Fibroblast of pulmonary artery (primary cell): ENCODE results near the gene PRIMA1.

Source experiments
- DNase-seq: peaks from one replicate; pipeline ENCODE4 v3.0.0-alpha.2; 2010; ENCODE audit warnings: low read depth
- H3K4me3 ChIP-seq: replicated peaks from 2 replicates; pipeline ENCODE4 v1.5.1; 2011; ENCODE audit warnings: low read depth, mild to moderate bottlenecking, control low read depth, low read length, moderate library complexity
- TF ChIP-seq, protein P1 (sequence below): IDR thresholded peaks from 2 replicates; pipeline ENCODE4 v1.5.1; 2011; ENCODE audit warnings: mild to moderate bottlenecking, control low read depth, low read length, inconsistent platforms; ENCODE audit errors: missing control alignments

Gene PRIMA1

DNA sequence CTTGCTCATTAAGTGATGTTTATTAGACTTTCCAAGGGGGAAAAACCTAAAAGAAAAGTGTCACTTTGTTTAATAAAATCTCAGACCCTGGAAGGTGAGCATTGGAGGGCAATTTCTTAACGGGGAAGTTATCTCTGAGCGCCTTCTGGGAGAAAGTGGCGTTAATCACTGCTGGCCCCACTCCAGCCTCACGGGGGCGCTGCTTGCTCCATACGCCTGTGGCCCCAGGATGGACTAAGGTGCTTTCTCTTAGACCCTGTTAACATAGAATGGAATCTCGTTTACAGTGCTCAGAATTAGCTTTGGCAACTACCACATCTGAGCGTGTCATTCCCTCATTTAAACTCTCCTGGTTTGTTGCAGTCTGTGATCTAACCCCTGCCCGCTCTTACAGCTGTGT, 16.4 kb upstream of the PRIMA1 start:
- no peak for DNase-seq

DNA sequence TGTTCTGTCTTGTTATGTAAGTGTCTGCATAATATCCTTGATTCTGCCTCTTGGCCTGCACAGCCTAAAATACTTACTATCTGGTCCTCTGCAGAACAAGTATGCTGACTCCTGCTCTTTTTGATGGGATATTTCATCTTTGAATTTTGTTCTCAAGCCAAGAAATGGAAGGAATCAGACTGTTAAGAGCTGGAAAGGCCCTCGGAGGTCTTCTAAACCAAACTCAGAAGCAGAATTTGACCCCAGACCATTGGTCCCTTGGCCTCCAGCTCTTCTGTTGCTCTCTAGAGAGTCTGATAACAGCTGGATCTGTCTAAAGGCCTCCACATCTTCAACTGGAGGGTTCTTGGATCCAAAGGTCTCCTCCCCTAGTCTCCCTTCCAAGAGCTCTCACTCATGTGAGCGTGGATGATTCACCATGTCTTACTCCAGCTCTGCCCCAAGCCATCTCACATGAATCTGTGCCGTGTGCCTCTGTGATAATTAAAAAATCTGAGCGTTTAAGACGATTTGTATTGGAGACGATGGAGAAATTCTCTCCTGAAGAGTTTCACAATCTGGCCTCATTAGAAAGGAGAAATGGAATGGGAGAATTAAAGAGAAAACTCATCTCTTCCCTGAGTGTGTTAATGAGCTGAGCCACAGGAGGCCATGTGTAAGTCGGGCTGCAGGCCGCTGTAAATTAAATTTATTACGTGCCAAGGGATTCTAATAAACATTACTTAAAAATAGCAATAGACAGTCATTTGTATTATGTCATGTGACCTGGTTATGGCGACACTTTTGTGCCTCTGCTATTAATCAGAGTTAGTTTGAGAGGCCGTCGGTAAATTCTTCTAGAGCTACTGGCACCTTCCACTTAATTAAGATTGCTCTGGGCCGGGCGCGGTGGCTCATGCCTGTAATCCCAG, 15.4 kb upstream of the PRIMA1 start:
- no peak for DNase-seq
- TF ChIP-seq, protein P1, sequence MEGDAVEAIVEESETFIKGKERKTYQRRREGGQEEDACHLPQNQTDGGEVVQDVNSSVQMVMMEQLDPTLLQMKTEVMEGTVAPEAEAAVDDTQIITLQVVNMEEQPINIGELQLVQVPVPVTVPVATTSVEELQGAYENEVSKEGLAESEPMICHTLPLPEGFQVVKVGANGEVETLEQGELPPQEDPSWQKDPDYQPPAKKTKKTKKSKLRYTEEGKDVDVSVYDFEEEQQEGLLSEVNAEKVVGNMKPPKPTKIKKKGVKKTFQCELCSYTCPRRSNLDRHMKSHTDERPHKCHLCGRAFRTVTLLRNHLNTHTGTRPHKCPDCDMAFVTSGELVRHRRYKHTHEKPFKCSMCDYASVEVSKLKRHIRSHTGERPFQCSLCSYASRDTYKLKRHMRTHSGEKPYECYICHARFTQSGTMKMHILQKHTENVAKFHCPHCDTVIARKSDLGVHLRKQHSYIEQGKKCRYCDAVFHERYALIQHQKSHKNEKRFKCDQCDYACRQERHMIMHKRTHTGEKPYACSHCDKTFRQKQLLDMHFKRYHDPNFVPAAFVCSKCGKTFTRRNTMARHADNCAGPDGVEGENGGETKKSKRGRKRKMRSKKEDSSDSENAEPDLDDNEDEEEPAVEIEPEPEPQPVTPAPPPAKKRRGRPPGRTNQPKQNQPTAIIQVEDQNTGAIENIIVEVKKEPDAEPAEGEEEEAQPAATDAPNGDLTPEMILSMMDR, result no peak
- H3K4me3 ChIP-seq, result no peak overlapping the region

More for the DNA sequence above, 16.4 kb upstream of the PRIMA1 start:
- H3K4me3 ChIP-seq, result no peak overlapping the region
- TF ChIP-seq, protein P1, result no peak

DNA sequence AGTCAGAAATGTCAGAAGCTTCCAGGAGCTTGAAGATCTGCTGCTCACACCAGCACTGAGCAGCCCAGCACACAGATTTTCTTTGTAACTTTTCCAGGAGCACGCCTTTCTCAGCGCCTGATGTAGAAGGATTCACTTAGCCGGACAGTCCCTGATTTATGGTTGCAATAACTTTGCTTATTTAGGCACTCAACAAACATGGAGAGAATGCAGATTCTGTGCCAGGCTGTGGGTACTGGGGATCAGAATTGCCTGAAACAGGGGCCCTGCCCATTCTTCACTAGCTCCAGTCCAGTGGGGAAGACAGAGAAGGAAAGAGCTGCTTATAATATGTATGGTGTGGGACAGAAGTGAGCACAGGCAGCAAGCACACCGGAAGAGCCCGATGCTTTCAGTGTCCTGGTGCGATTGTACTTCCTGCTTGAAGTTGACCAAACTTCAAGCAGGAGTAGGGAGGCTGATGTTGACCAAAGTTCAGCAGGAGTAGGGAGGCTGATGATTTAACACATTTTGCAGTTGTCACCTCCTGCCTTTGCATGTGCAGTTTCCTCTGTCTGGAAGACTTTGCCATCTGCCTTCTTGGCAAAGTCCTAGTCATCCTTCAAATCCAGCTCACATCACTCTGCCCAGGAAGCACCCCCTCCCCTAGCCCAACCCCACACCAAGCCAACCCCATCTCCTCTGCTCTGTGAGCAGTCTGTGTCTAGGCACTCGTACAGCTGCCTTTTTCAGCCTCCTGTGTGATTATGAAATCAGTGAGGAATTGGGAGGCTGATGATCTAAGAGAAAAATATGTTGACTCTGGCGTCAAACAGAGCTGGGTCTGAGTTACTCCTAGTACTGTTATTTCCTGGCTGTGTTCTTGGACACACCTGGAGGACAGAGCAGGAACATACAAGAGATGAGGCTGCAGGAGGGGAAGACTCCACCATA, 12.0 kb upstream of the PRIMA1 start:
- TF ChIP-seq, protein P1, result no peak
- DNase-seq, result no peak
- no peak overlapping the region for H3K4me3 ChIP-seq

DNA sequence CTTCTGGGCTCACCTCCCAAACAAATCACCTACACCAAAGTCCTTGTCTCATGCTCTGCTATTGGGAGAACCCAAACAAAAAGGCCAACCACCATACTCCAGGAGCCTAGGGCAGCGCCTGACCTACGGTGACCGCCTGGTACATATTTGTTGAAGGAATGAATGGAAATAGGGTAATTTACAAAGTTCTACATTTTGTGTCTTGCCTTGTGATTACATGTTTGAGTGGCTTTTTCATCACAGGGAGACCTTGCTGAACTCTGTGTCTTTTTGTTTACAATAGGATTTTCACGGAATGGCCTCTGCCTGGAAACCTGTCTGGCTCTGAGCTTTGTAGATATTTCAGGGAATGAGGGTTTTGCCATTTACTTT, 11.3 kb upstream of the PRIMA1 start:
- TF ChIP-seq, protein P1, result no peak
- no peak for DNase-seq
- H3K4me3 ChIP-seq, result no peak overlapping the region

DNA sequence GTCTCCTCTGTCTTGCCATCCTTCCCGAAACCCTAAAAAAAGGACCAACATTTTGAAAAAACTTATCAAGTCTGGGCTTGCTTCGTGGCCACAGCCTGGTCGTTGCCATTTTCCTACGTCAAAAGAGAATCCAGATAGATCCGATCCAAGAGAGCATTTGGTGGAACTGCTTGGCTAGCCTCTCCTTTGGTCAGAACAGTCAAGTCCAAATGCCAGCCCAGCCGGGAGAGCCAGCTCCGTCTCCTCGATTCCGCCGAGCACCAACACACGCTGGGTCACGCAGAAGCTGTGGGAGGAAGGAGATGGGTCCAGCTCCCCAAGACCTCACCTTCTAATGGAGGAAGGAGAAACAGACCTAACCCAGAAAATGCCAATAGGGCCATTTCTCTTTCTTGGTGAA, 9.3 kb upstream of the PRIMA1 start:
- TF ChIP-seq, protein P1, result no peak
- no peak overlapping the region for H3K4me3 ChIP-seq
- DNase-seq, result no peak

DNA sequence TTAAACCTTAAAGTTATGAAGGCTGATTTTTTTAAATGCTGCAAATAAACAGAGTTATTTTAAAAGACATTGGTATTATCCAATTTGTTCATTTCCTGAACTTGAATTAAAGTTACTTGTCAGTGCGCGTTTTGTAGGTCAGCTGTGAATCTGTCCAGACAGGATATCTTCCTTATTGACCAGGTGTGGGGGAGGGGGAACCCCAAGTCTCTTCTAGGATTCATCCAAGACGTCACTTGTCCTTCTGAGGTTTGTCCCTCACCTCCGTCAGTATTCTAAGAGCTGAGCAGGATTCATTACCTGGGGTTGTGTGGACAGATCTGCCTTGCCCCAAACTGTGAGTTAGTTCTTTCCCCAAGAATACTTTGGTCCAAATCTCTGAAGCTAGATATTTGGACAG, 8.8 kb upstream of the PRIMA1 start:
- H3K4me3 ChIP-seq, result no peak overlapping the region
- TF ChIP-seq, protein P1, result no peak
- DNase-seq, result no peak
